ENCODE measurements around the gene FRS2.

DNA sequence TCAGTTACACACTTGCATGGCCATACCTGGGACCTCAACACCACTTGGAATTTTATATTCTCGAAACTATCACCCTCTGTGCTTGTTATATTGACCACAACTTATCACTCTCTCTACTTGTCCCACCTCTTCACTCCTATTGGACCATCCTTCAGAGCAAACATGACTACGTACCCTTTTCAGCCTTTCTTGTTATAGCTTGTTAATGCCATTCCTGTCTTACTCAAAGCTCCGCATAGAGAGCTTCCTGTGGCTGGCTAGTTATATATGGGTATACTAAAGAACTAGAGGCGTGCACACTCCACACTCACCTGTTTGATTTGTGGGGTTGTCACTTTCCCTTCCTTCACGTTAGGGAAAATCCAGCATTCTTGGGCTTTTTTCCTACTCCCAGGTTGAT is 26.3 kb upstream of the FRS2 start:
- TF ChIP-seq CTCF (IDR thresholded peaks at IDR 0.05; ENCODE audit: low read depth, low read length) (no peak), EZH2phosphoT487 (IDR thresholded peaks at IDR 0.05; ENCODE audit: low read depth) (no peak)
